Mammary epithelial cell (primary cell): ENCODE data around the gene NUP98.

Source experiments
- EZH2 ChIP-seq: IDR thresholded peaks from 2 replicates; pipeline ENCODE4 v1.6.1; 2012; ENCODE audit warnings: low read length, inconsistent platforms, borderline replicate concordance
- TF ChIP-seq, protein P1 (sequence below), 2 donors: IDR thresholded peaks in 1 of 2; conservative IDR thresholded peaks in 1 of 2; 2 replicates each; pipeline ENCODE4 v1.5.1; 2011 to 2012; ENCODE audit warnings: inconsistent platforms in 2 of 2, low read length in 2 of 2, mild to moderate bottlenecking in 2 of 2, control low read depth in 1 of 2, low read depth in 1 of 2; ENCODE audit not compliant: insufficient read depth in 1 of 2; ENCODE audit errors: extremely low read depth in 1 of 2

GRCh38 chr11:3700410-3700809, 96.9 kb downstream of the NUP98 start:
- TF ChIP-seq, protein P1, sequence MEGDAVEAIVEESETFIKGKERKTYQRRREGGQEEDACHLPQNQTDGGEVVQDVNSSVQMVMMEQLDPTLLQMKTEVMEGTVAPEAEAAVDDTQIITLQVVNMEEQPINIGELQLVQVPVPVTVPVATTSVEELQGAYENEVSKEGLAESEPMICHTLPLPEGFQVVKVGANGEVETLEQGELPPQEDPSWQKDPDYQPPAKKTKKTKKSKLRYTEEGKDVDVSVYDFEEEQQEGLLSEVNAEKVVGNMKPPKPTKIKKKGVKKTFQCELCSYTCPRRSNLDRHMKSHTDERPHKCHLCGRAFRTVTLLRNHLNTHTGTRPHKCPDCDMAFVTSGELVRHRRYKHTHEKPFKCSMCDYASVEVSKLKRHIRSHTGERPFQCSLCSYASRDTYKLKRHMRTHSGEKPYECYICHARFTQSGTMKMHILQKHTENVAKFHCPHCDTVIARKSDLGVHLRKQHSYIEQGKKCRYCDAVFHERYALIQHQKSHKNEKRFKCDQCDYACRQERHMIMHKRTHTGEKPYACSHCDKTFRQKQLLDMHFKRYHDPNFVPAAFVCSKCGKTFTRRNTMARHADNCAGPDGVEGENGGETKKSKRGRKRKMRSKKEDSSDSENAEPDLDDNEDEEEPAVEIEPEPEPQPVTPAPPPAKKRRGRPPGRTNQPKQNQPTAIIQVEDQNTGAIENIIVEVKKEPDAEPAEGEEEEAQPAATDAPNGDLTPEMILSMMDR (conservative IDR thresholded peaks at IDR 0.05 in 1 of 2, IDR thresholded peaks at IDR 0.05 in 1 of 2; ENCODE audit: extremely low read depth in 1 of 2, insufficient read depth in 1 of 2, low read depth in 1 of 2, low read length in 2 of 2), result no peak
- TF ChIP-seq EZH2, result no peak
